ENCODE results near the gene EMID1.
A peak's percentile ranks its signal among the peaks of the same experiment; 100 is the strongest.

Gene EMID1

GRCh38 chr22:29298641-29299040 lies 92.9 kb downstream of the EMID1 start:
- no peak for DNase-seq

GRCh38 chr22:29299136-29299900 lies 93.6 kb downstream of the EMID1 start:
- no peak for DNase-seq

- no peak for DNase-seq
Measured at GRCh38 chr22:29300467-29300806, 94.7 kb downstream of the EMID1 start.

- no peak for DNase-seq
Measured at GRCh38 chr22:29300807-29301601, 95.3 kb downstream of the EMID1 start.

GRCh38 chr22:29301716-29302401 lies 96.2 kb downstream of the EMID1 start:
- no peak for DNase-seq

- no peak for DNase-seq
Measured at GRCh38 chr22:29302402-29302680, 96.6 kb downstream of the EMID1 start.

- no peak for DNase-seq
Measured at GRCh38 chr22:29302681-29303465, 97.2 kb downstream of the EMID1 start.

GRCh38 chr22:29305836-29306174 lies 100.1 kb downstream of the EMID1 start:
- no peak for DNase-seq

GRCh38 chr22:29306175-29306834 lies 100.6 kb downstream of the EMID1 start, which contains the start of gene GAS2L1:
GAS2L1 (plus strand) TSS chr22:29306650; CDS start chr22:29308106, 1,456 bp downstream.
- peak; percentile 57 for DNase-seq

GRCh38 chr22:29306835-29307595 lies 101.3 kb downstream of the EMID1 start:
- peak; percentile 46 for DNase-seq

GRCh38 chr22:29307596-29308147 lies 102.0 kb downstream of the EMID1 start:
- DNase-seq, result no peak

- DNase-seq, result no peak
Measured at GRCh38 chr22:29308148-29308790, 102.6 kb downstream of the EMID1 start.

GRCh38 chr22:29308791-29309262 lies 103.1 kb downstream of the EMID1 start:
- DNase-seq, result peak; percentile 22
